Measurements from ENCODE around the gene WASF3.
"Not testable (repeated sequence)": the region's sequence is repeated elsewhere in the genome, so short reads cannot be mapped to it uniquely, and the experiment has no call there.

DNA sequence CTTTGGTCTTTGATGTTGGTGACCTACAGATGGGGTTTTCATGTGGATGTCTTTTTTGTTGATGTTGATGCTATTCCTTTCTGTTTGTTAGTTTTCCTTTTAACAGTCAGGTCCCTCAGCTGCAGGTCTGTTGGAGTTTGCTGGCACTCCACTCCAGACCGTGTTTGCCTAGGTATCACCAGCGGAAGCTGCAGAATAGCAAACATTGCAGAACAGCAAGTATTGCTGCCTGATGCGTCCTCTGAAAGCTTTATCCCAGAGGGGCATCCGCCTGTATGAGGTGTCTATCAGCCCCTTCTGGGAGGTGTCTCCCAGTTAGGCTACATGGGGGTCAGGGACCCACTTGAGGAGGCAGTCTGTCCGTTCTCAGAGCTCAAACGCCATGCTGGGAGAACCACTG lies 78.2 kb downstream of the WASF3 start:
- not testable (repeated sequence) for TF ChIP-seq EZH2 (IDR thresholded peaks at IDR 0.05; ENCODE audit: borderline replicate concordance, low read depth, low read length, poor library complexity, severe bottlenecking)
- TF ChIP-seq, protein P1, sequence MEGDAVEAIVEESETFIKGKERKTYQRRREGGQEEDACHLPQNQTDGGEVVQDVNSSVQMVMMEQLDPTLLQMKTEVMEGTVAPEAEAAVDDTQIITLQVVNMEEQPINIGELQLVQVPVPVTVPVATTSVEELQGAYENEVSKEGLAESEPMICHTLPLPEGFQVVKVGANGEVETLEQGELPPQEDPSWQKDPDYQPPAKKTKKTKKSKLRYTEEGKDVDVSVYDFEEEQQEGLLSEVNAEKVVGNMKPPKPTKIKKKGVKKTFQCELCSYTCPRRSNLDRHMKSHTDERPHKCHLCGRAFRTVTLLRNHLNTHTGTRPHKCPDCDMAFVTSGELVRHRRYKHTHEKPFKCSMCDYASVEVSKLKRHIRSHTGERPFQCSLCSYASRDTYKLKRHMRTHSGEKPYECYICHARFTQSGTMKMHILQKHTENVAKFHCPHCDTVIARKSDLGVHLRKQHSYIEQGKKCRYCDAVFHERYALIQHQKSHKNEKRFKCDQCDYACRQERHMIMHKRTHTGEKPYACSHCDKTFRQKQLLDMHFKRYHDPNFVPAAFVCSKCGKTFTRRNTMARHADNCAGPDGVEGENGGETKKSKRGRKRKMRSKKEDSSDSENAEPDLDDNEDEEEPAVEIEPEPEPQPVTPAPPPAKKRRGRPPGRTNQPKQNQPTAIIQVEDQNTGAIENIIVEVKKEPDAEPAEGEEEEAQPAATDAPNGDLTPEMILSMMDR (conservative IDR thresholded peaks at IDR 0.05; ENCODE audit: low read depth, low read length), result not testable (repeated sequence)

Measured in A673 (cell line).